HG02798 (cell line): ENCODE results near the gene PTCRA.
"Not testable (repeated sequence)": the region's sequence is repeated elsewhere in the genome, so short reads cannot be mapped to it uniquely, and the experiment has no call there.

Experiments used
- ATAC-seq: cut with Tn5 transposase; IDR thresholded peaks from one replicate; pipeline ENCODE4 v1.9.1; 2021; ENCODE audit warnings: mild to moderate bottlenecking; ENCODE audit not compliant: unreplicated experiment, poor library complexity

Gene PTCRA, protein sequence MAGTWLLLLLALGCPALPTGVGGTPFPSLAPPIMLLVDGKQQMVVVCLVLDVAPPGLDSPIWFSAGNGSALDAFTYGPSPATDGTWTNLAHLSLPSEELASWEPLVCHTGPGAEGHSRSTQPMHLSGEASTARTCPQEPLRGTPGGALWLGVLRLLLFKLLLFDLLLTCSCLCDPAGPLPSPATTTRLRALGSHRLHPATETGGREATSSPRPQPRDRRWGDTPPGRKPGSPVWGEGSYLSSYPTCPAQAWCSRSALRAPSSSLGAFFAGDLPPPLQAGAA

DNA sequence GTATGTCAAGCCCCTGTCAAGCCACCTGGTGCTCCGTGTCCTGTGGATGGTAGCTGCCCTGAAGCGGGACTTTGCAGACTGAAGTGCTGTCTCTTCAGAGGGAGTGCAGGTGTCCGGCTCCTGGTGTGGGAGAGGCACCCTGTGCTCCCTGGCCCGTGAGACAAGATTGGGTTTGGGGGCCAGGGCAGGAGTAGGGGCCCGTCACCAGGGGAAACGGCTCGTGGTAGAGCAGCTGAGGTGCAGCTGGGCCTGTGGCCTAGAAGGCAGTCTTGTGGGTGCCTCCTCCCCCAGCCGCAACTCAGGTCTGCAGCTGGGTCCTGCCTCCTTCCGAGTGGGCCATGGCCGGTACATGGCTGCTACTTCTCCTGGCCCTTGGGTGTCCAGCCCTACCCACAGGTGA, at the start of gene PTCRA:
TSS of gene PTCRA (plus strand) at position 322 of the 400 bp plus-strand sequence. CDS start at position 339, 17 bp downstream.
- no peak for ATAC-seq

DNA sequence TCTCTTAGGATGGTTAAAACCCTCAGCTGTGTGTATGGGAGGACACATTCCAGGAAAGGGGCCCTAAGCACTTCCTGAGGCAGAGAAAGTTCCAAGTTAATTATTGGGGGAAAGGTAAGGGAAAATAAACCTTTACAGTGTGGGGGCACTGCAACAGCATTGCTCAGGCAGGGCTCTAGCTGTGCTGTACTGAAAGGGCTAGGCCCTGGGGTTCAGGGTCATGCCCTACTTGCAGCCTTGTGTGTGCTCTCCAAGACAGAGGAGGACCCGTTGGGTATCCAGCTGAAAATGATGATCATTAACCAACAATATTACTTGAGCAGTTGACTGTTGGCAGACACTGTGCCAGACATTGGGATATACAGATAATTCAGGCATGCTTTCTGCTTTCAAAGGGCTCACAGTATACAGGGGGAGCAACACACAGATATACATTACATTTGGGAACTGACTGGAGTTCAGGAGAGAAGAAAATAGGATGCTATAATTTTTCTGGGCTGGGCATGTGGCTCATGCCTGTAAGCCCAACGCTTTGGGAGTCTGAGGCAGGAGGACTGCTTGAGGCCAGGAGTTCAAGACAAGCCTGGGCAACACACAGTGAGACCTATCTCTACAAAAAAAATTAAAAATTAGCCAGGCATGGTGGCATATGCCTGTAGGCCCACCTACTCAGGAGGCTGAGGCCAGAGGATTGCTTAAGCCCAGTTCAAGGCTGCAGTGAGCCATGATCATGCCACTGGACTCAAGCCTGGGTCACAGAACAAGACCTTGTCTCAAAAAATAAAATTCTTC, 45.5 kb upstream of the PTCRA start:
- ATAC-seq: no peak

DNA sequence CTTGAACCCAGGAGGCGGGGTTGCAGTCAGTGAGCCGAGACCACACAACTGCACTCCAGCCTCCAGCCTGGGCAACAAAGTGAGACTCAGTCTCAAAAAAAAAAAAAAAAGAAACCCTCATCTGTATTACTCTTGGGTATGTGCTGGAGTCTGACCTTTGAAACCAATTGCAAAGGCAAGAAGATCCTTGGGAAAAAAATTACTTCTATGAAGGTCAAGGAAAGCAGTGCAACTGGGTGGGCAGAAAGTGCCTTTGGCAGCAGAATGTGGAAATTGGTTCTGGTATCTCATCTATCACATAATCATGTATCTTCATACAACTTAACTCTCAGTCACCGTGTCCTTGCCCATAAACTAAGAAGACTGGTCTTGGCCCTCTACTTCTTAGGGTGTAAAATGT, 44.1 kb upstream of the PTCRA start:
- ATAC-seq: no peak

DNA sequence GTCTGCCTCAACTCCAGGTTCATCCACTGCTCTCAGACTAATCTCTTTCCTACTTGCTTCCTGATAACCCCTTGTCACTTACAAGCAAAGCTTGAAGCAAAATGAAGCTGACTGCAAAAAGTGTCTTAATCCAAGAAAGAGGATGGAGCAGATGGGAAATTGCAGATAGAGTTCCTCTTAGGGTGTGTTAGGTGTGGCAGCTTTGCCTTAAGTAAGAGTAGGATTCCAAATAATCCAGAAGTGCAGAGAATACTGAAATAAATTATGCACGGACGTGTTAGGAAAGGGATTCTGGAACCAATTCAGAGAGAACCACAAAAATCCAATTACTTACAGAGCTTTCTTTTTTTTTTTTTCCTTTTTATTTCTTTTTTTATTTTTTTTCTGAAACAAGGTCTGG, 42.5 kb upstream of the PTCRA start:
- no peak for ATAC-seq

DNA sequence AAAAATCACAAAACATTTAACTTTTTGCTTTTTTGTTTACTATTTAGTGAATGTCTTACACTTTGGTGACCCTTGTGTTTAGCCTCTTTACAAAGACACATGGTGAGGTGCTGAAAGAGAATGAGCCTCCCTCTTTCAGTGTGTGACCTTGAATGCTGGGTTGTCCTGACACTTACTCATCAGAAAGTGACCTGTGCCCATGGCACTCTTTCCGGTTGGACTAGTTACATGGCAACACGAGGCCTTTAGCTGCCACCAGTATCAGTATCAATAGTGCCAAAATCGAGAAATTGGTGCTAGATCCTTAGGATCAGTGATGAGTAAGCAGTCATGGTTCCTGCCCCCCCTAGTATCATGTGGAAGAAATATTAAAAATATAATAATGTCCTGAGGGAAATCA, 38.2 kb upstream of the PTCRA start:
- no peak for ATAC-seq

DNA sequence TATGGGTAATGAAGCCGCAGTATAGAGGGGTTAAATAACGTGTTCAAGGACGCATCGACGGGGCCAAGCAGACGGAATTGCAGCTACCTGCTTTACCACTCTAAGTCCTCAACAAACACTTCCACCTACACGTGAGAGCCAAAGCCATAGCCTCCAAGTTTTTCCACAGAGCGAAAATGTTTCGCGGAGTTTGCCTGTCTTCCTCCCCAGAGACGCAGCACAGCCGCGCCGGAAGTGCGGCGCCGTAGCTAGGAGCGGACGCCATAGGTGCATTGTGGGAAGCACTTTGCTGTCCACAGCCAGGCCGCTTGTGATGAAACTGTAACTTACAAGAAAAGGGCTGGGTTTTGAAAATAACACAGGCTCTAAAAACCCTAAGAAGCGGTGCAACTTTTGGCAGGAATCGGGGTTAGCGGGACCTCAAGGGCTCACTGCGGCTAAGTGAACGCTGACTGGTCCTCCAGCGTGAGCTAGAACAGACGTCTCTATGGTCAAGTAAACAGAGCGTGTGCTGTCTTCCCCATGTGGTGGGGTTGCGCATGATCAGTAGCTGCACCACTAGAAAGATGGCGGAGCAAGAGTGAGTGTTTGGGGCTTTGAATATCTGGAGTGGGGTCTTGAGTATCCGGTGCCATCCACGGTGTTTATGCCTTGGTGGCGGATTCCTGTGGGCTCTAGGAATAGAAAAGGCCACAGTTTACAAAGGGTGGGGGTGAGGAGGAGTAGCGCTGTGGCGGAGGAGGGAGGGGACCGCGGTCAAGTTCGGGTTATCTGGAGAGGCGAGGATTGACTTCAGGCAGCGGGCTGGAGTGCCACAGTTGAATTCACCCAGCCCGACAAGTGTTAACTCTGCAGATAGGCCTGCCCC, 36.2 kb upstream of the PTCRA start, which contains the start of gene RPL7L1:
TSS of gene RPL7L1 (plus strand) at position 245 of the 868 bp plus-strand sequence. CDS start at position 540, 295 bp downstream.
- ATAC-seq: peak; percentile 95

DNA sequence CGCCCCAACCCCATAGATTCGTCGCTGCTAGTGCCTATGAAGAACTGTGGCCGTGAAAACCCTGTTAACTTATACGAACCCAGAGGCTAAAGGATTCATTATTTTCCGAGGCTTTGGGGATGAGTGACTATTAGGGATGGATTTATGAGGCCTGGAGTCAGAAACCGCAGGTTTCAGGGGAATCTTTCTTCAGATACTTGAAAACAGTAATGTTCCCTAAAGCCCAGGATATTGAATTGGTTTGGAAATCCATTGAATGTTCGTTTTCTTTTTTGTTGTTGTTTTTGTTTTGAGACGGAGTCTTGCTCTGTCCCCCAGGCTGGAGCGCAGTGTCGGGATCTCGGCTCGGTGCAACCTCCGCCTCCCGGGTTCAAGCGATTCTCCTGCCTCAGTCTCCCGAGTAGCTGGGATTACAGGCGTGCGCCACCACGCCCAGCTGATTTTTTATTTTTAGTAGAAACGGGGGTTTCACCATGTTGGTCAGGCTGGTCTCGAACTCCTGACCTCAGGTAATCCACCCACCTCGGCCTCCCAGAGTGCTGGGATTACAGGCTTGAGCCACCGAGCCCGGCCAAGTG, 35.5 kb upstream of the PTCRA start:
- not testable (repeated sequence) for ATAC-seq

DNA sequence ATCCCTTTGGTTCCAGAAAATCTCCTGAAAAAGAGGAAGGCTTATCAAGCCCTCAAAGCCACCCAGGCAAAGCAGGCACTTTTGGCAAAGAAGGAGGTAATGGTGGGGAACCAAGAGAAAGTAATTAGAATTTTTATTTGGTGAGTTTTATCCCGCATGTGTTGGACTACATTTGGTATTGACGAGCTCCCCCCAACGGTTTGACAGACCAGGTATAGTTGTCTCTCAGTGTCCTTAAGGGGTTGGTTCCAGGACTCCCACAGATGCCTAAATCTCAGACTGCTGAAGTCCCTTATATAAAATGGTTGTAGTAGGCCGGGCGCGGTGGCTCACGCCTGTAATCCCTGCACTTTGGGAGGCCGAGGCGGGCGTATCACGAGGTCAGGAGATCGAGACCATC, 35.0 kb upstream of the PTCRA start:
- ATAC-seq: not testable (repeated sequence)

DNA sequence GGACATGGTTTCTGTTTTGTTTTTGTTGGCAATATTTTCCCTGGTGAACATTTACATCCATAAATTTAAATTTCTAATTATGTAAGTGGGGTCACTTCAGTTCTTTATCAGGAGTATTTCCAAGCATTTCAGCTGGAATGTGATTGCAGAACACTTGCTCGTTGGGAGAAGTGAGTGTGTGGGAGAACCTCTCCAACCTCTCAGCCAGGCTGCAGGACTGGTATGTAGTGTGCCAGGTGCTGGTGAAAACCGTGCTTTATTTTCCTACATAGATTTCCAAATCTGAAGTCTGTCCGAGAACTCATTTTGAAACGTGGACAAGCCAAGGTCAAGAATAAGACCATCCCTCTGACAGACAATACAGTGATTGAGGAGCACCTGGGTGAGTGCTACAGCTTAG, 30.2 kb upstream of the PTCRA start:
- no peak for ATAC-seq

DNA sequence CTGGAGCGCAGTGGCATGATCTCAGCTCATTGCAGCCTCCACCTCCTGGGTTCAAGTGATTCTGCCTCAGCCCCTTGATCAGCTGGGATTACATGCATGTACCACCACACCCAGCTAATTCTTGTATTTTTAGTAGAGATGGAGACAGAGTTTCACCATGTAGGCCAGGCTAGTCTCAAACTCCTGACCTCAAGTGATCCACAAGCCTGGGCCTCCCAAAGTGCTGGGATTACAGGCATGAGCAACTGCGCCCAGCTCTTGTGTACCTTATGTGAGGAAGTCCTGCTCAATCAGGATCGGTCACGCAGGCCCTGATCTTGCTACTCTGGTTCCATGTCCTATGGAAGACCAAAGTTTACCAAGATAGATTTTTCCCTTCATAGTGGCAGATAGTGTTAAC, 27.7 kb upstream of the PTCRA start:
- ATAC-seq: not testable (repeated sequence)

DNA sequence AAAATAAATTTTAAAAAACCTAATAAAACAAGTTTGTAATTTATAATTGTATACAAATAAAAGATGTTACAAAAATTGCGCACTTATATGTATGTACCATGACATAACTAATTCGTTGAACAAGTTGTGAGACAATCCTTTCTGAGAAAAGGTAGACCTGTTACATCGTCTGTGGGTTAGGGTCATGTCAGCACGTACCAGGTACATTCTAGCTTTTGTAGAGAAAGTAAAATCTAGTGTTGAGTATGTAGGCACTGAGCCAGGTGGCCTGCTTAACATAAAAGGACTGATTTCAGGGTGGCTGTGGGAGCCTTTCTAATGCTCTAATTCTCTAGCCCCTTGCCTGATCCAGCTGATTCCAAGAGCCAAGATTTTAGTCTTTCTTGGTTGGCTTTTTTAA, 26.0 kb upstream of the PTCRA start:
- ATAC-seq: no peak

DNA sequence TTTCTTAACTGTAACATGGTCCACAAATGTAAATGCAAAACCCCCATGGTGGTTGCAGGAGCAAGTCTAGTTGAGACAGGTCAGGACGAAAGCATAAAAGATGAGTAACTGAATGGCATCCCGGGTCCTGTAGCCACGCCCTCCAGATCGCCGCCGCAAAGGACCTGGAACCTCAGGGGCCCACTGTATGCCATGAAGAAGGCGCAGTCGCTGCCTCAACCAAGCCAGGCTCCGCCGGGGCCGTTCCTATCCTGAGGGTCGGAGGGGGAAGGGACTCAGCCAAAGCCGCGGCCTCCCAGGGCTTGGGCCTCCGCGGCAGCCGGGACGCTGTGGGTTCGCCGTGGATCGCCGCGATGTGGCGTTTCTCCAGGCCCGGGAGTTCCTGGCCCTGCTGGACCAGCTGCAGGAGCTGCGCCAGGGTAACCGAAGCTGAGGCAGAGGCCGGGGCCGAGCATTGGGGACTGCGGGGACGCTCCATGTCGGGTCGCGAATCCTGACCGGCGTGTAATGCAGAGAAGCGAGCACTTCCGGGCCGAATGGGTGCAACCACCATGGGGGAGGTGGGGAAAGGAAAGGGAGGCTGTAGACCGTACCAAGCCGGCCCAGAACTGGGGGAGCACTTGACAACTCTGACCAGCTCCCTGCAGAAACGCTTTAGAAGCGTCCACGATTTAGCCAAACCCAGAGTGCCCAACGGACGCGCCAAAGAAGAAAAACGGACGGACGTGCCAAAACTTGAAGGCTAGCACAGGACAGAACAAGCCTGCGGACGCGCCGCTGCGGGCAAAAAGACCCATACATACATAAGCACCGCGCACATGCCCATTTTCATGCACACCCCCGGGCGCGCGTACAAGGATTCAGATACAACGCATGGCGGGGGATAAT, 25.3 kb upstream of the PTCRA start:
- peak; percentile 92 for ATAC-seq

DNA sequence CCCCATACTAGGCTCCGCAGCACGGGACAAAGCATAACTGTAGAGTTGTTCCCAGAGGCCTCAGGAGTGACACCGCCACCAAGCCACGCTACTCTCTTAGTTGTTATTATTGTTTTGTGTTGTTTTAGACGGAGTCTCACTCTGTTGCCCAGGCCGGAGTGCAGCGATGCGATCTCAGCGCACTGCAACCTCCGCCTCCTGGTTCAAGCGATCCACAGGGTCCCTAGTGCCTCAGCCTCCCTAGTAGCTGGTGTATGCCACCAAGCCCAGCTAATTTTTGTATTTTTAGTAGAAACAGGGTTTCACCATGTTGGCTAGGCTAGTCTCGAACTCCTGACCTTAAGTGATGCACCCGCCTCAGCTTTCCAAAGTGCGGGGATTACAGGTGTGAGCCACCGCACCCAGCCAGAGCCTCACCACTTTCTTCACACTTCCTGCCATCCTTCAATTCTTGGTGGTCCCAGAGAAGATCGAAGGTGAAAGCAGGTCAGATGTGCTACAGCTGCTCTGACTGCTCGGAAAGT, 24.6 kb upstream of the PTCRA start:
- no peak for ATAC-seq

DNA sequence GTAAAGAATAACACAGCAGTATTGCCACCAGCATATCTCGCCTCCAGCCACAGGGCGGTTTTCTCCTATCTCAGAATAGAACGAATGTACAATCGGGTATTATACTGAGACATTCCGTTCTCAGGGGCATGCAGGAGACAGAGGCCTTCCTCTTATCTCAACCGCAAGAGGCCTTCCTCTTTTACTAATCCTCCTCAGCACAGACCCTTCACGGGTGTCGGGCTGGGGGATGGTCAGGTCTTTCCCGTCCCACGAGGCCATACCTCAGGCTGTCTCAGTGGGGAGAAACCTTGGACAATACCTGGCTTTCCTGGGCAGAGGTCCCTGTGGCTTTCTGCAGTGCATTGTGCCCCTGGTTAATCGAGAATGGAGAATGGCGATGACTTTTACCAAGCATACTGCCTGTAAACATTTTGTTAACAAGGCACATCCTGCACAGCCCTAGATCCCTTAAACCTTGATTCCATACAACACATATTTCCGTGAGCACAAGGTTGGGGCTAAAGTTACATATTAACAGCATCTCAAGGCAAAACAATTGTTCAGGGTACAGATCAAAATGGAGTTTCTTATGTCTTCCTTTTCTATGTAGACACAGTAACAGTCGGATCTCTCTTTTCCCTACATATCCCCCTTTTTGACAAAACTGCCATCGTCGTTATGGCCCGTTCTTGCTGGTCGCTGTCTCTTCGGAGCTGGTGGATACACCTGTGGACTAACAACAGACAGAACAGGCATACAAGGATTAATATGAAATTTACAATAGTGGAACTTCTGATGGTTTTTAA, 21.6 kb upstream of the PTCRA start:
- not testable (repeated sequence) for ATAC-seq

DNA sequence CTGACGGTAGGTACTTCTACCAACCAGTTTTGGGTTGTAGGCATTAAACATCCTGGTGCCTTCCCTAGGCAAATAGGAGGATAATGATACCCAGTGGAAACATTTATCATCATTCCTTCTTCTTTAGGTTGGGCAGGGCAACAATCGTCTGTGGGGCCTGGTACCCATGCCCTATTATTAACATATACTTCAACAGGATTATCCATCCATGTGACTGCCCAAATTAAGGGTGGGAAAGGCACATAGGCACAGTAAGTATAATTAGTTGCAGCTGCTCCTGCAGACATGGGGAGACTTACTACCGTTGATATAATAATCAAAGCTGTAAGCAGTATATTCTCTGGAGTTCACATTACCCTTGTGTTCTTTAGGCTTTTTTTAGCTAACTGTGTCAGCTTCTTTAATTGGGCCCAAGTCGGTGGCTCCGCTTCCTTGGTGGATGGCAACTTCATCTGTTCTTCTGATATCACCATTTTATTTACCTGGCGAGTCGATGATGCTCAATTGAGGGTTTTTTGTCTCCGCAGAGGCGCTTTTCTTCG, 19.6 kb upstream of the PTCRA start:
- ATAC-seq: no peak

DNA sequence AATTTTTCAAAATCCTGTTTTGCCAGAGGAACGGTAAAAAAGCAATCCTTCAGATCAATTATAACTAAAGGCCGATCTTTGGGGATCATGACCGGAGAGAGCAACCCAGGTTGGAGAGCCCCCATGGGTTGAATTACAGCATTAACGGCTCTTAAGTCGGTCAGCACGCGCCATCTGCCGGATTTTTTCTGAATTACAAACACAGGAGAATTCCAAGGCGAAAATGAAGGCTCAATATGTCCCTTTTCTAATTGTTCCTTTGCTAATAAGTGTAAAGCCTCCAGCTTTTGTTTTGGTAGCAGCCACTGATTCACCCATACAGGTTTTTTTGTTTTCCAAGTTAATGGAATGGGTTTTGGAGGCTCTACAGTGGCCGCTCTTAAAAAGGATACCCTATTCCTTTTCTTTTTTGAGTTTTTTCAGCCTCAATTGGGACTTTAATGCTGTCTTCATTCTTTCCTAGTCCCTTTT, 16.9 kb upstream of the PTCRA start:
- ATAC-seq: no peak

DNA sequence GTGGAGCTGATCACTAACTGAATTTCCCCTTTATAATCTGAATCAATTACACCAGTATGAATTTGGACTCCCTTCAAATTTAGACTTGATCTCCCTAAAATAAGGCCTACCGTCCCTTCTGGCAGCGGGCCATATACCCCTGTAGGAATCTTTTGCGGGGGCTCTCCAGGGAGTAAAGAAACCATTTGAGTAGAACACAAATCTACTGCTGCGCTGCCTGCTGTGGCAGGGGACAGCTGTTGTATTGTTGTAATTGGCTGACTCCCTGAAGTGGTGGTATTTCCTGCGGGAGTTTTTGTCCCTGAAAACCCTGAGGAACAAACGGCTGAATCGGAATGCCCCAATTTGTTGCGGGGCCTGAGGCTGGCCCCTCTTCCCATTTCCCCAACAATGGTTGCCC, 16.0 kb upstream of the PTCRA start:
- ATAC-seq: no peak

DNA sequence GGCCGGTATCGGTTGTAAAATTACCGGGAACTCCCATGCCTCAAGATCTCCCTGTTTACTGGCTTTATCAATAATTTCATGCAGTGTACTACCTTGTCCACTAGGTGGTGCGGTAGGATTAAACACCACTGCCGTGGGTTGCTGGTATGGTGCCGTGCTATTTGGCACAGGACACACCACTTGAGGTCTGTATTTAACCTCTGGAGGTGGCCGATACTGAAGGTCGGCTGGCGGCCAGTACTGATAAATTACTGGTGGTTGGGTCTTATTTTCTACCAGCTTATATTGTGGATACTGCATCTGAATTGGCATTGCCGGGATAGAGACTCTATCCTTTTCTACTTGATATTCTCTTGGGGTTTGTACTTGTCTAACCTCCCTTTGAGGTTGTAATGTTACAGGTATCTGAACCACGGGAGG, 14.3 kb upstream of the PTCRA start:
- ATAC-seq: peak; percentile 66
